Upper lobe of left lung (tissue), 4 donors: Measurements from ENCODE around the gene MELTF.

Source experiments
- POLR2A ChIP-seq, 4 donors: fragments of 450-650 bp; IDR thresholded peaks; one replicate each; pipeline ENCODE4 v1.5.1; 2016 to 2017; ENCODE audit warnings: antibody characterized with exemption in 4 of 4, mild to moderate bottlenecking in 2 of 4
- POLR2AphosphoS5 ChIP-seq, 2 donors: sonication (generic); formaldehyde crosslinking; IDR thresholded peaks; one replicate each; pipeline ENCODE4 v1.5.1; 2017; ENCODE audit warnings: antibody characterized with exemption in 2 of 2
- TF ChIP-seq, protein P1 (sequence below), 6 experiments: fragments of 450-650 bp in 4 of 6; fragments of 200-600 bp in 2 of 6; sonication (generic) in 2 of 6; IDR thresholded peaks; one replicate each; pipeline ENCODE4 v1.5.1; 2016 to 2019; ENCODE audit warnings: antibody characterized with exemption in 6 of 6

DNA sequence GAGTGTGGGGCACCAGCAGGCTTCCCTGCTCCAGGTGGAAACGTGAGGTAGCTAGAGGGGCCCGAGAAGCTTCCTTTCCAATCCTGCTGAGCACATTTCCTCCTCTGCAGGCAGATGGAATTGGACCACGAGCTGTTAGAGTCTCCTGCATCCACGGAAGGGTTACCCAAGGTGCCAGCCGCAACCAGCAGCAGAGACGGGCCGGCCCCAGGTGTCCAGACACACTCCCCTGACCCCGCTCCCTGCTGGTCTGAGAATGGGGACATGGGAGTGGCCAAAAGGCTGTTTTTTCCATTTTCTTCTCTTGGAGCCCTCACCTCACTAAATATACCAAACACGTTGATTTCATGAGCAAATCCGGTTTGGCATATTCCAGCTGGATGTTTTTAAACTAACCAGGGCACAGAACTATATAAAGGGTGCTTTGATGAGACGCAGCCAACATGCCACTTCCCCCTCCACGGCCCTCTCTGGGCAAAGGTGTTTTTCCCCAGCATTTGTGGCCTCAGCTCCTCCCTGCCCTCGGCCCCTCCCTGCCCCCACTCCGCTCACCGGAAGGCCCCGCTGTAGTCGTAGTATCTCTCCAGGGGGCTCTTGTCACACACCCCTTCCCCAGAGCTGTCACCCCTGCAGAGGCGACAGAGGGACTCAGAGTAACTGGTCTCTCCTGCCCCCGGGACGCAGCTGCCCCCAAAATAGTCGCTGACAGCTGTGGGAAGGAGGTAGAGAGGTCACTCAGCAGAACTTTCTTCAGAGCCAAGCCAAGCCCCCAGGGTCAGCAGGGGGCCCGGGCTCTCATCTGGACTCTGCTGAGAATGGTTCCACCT lies 7.0 kb downstream of the MELTF start:
- TF ChIP-seq, protein P1, sequence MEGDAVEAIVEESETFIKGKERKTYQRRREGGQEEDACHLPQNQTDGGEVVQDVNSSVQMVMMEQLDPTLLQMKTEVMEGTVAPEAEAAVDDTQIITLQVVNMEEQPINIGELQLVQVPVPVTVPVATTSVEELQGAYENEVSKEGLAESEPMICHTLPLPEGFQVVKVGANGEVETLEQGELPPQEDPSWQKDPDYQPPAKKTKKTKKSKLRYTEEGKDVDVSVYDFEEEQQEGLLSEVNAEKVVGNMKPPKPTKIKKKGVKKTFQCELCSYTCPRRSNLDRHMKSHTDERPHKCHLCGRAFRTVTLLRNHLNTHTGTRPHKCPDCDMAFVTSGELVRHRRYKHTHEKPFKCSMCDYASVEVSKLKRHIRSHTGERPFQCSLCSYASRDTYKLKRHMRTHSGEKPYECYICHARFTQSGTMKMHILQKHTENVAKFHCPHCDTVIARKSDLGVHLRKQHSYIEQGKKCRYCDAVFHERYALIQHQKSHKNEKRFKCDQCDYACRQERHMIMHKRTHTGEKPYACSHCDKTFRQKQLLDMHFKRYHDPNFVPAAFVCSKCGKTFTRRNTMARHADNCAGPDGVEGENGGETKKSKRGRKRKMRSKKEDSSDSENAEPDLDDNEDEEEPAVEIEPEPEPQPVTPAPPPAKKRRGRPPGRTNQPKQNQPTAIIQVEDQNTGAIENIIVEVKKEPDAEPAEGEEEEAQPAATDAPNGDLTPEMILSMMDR (IDR thresholded peaks at IDR 0.05) = no peak
- TF ChIP-seq POLR2AphosphoS5 (IDR thresholded peaks at IDR 0.05) (no peak), POLR2A (IDR thresholded peaks at IDR 0.05) (no peak)
